Measurements from ENCODE around the gene MSRB2. TPM values are rescaled to one million over a fixed set of nuclear protein-coding genes. Genes with fewer than 3 reads are reported as not detected.

Gene MSRB2
- total and polyA plus RNA-seq, 2 experiments from 2014 or later: 9.5 to 34.6 TPM

DNA sequence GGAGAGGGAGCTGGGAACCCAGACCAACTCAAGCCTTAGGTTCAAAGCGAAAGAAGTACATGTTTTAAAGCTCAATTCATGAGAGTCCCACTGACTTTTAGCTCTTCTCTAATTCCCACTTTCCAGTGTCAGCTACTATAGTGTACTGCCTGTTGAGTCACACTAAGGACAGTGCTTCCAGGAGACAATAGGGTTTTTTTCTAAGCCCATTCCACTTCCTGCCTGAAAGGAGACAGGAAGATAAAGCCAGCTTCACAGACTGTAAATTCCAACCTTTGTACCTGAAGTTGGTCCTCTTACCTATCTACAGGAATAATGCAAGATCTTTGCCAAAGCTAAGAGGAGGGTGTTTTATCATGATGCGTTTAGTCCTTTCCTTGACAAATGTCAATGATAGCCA is 4.4 kb downstream of the MSRB2 start:
- H3K27me3 Mint-ChIP-seq (ENCODE audit: insufficient read depth, low read depth, poor library complexity): peaks cover 8% of the 10 kb centered on the region
- Histone ChIP-seq H3F3A (replicated peaks; ENCODE audit: low read depth) (0 out of 2 replicates have a peak, but pooled peaks cover 2% of the 10 kb centered on the region), H3K36me3 (ENCODE audit: insufficient read depth) (no peaks in the 10 kb centered on the region), H3K27me3 (ENCODE audit: insufficient read depth) (no peaks in the 10 kb centered on the region), H3K27ac (ENCODE audit: low read depth) (no peak overlapping the region), H4K20me1 (replicated peaks; ENCODE audit: insufficient read depth) (no peaks in the 10 kb centered on the region), H3K9me2 (ENCODE audit: insufficient read depth) (no peaks in the 10 kb centered on the region), H3K4me1 (ENCODE audit: insufficient read depth) (peaks cover 32% of the 10 kb centered on the region), H3K79me2 (replicated peaks; ENCODE audit: insufficient read depth) (no peaks in the 10 kb centered on the region; the same call in 1 of the 2 replicates), H3K4me3 (0 out of 2 replicates have a peak overlapping the region, but pooled peaks have one; percentile 12), H3K4me2 (peak overlapping the region; percentile 56), H2AFZ (no peak overlapping the region)
- H3K4me3 Mint-ChIP-seq: no peak overlapping the region
- ATAC-seq: no peak
- DNase-seq (ENCODE audit: low spot score): peak; percentile 28
- H3K36me3 Mint-ChIP-seq (ENCODE audit: low read depth): peaks cover 9% of the 10 kb centered on the region; the same call in 2 of the 3 replicates
- H3K27ac Mint-ChIP-seq: no peak overlapping the region
- peaks cover 10% of the 10 kb centered on the region; the same call in 2 of the 3 replicates for H3K9me3 Mint-ChIP-seq
- peaks cover 28% of the 10 kb centered on the region; the same call in 2 of the 3 replicates for H3K4me1 Mint-ChIP-seq
- TF ChIP-seq EZH2 (IDR thresholded peaks at IDR 0.05; ENCODE audit: low read depth, unreplicated experiment) (no peak), ZNF114 (CRISPR knock-in tag; IDR thresholded peaks at IDR 0.05) (no peak), NANOG (IDR thresholded peaks at IDR 0.05; ENCODE audit: borderline replicate concordance) (no peak), CREB1 (CRISPR knock-in tag; IDR thresholded peaks at IDR 0.05; ENCODE audit: low read depth) (no peak)
- TF ChIP-seq, protein P1, sequence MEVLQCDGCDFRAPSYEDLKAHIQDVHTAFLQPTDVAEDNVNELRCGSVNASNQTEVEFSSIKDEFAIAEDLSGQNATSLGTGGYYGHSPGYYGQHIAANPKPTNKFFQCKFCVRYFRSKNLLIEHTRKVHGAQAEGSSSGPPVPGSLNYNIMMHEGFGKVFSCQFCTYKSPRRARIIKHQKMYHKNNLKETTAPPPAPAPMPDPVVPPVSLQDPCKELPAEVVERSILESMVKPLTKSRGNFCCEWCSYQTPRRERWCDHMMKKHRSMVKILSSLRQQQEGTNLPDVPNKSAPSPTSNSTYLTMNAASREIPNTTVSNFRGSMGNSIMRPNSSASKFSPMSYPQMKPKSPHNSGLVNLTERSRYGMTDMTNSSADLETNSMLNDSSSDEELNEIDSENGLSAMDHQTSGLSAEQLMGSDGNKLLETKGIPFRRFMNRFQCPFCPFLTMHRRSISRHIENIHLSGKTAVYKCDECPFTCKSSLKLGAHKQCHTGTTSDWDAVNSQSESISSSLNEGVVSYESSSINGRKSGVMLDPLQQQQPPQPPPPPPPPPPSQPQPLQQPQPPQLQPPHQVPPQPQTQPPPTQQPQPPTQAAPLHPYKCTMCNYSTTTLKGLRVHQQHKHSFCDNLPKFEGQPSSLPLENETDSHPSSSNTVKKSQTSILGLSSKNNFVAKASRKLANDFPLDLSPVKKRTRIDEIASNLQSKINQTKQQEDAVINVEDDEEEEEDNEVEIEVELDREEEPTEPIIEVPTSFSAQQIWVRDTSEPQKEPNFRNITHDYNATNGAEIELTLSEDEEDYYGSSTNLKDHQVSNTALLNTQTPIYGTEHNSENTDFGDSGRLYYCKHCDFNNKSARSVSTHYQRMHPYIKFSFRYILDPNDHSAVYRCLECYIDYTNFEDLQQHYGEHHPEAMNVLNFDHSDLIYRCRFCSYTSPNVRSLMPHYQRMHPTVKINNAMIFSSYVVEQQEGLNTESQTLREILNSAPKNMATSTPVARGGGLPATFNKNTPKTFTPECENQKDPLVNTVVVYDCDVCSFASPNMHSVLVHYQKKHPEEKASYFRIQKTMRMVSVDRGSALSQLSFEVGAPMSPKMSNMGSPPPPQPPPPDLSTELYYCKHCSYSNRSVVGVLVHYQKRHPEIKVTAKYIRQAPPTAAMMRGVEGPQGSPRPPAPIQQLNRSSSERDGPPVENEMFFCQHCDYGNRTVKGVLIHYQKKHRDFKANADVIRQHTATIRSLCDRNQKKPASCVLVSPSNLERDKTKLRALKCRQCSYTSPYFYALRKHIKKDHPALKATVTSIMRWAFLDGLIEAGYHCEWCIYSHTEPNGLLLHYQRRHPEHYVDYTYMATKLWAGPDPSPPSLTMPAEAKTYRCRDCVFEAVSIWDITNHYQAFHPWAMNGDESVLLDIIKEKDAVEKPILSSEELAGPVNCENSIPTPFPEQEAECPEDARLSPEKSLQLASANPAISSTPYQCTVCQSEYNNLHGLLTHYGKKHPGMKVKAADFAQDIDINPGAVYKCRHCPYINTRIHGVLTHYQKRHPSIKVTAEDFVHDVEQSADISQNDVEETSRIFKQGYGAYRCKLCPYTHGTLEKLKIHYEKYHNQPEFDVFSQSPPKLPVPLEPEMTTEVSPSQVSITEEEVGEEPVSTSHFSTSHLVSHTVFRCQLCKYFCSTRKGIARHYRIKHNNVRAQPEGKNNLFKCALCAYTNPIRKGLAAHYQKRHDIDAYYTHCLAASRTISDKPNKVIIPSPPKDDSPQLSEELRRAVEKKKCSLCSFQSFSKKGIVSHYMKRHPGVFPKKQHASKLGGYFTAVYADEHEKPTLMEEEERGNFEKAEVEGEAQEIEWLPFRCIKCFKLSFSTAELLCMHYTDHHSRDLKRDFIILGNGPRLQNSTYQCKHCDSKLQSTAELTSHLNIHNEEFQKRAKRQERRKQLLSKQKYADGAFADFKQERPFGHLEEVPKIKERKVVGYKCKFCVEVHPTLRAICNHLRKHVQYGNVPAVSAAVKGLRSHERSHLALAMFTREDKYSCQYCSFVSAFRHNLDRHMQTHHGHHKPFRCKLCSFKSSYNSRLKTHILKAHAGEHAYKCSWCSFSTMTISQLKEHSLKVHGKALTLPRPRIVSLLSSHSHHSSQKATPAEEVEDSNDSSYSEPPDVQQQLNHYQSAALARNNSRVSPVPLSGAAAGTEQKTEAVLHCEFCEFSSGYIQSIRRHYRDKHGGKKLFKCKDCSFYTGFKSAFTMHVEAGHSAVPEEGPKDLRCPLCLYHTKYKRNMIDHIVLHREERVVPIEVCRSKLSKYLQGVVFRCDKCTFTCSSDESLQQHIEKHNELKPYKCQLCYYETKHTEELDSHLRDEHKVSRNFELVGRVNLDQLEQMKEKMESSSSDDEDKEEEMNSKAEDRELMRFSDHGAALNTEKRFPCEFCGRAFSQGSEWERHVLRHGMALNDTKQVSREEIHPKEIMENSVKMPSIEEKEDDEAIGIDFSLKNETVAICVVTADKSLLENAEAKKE (CRISPR knock-in tag; IDR thresholded peaks at IDR 0.05): no peak
- TF ChIP-seq, protein P2, sequence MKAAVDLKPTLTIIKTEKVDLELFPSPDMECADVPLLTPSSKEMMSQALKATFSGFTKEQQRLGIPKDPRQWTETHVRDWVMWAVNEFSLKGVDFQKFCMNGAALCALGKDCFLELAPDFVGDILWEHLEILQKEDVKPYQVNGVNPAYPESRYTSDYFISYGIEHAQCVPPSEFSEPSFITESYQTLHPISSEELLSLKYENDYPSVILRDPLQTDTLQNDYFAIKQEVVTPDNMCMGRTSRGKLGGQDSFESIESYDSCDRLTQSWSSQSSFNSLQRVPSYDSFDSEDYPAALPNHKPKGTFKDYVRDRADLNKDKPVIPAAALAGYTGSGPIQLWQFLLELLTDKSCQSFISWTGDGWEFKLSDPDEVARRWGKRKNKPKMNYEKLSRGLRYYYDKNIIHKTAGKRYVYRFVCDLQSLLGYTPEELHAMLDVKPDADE (IDR thresholded peaks at IDR 0.05): no peak
- TF ChIP-seq, protein P3, sequence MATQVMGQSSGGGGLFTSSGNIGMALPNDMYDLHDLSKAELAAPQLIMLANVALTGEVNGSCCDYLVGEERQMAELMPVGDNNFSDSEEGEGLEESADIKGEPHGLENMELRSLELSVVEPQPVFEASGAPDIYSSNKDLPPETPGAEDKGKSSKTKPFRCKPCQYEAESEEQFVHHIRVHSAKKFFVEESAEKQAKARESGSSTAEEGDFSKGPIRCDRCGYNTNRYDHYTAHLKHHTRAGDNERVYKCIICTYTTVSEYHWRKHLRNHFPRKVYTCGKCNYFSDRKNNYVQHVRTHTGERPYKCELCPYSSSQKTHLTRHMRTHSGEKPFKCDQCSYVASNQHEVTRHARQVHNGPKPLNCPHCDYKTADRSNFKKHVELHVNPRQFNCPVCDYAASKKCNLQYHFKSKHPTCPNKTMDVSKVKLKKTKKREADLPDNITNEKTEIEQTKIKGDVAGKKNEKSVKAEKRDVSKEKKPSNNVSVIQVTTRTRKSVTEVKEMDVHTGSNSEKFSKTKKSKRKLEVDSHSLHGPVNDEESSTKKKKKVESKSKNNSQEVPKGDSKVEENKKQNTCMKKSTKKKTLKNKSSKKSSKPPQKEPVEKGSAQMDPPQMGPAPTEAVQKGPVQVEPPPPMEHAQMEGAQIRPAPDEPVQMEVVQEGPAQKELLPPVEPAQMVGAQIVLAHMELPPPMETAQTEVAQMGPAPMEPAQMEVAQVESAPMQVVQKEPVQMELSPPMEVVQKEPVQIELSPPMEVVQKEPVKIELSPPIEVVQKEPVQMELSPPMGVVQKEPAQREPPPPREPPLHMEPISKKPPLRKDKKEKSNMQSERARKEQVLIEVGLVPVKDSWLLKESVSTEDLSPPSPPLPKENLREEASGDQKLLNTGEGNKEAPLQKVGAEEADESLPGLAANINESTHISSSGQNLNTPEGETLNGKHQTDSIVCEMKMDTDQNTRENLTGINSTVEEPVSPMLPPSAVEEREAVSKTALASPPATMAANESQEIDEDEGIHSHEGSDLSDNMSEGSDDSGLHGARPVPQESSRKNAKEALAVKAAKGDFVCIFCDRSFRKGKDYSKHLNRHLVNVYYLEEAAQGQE (IDR thresholded peaks at IDR 0.05; ENCODE audit: unreplicated experiment): no peak
